ENCODE data around the gene CHD6.

Gene CHD6

GRCh38 chr20:41531518-41532275 is 86.5 kb downstream of the CHD6 start:
- TF ChIP-seq ZFX (IDR thresholded peaks at IDR 0.05) (no peak), CTCF (conservative IDR thresholded peaks at IDR 0.05) (no peak)

GRCh38 chr20:41530923-41531322 is 87.3 kb downstream of the CHD6 start:
- TF ChIP-seq CTCF (conservative IDR thresholded peaks at IDR 0.05) (no peak), ZFX (IDR thresholded peaks at IDR 0.05) (no peak)
- H3K27ac ChIP-seq: no peak overlapping the region

More at GRCh38 chr20:41531518-41532275, 86.5 kb downstream of the CHD6 start:
- no peak overlapping the region for H3K27ac ChIP-seq

- H3K27ac ChIP-seq: no peak overlapping the region
- TF ChIP-seq ZFX (IDR thresholded peaks at IDR 0.05): no peak
- no peak for TF ChIP-seq CTCF (conservative IDR thresholded peaks at IDR 0.05)
Measured at GRCh38 chr20:41526327-41526726, 91.8 kb downstream of the CHD6 start.

GRCh38 chr20:41524980-41525613 is 93.1 kb downstream of the CHD6 start:
- TF ChIP-seq ZFX (IDR thresholded peaks at IDR 0.05) (no peak), CTCF (conservative IDR thresholded peaks at IDR 0.05) (no peak)
- no peak overlapping the region for H3K27ac ChIP-seq

- H3K27ac ChIP-seq: no peak overlapping the region
- TF ChIP-seq CTCF (conservative IDR thresholded peaks at IDR 0.05) (no peak), ZFX (IDR thresholded peaks at IDR 0.05) (no peak)
Measured at GRCh38 chr20:41523857-41524256, 94.3 kb downstream of the CHD6 start.

GRCh38 chr20:41513829-41514228 is 104.3 kb downstream of the CHD6 start:
- H3K27ac ChIP-seq: no peak overlapping the region
- TF ChIP-seq CTCF (conservative IDR thresholded peaks at IDR 0.05) (no peak), ZFX (IDR thresholded peaks at IDR 0.05) (no peak)

GRCh38 chr20:41512624-41513023 is 105.6 kb downstream of the CHD6 start:
- TF ChIP-seq CTCF (conservative IDR thresholded peaks at IDR 0.05) (no peak), ZFX (IDR thresholded peaks at IDR 0.05) (no peak)
- H3K27ac ChIP-seq: no peak overlapping the region

Data from C4-2B (cell line).